Keratinocyte (primary cell): Measurements from ENCODE around the gene VN1R4.

Experiments used
- EZH2 ChIP-seq: IDR thresholded peaks from one replicate; pipeline ENCODE4 v1.6.1; 2012; ENCODE audit warnings: inconsistent platforms, mild to moderate bottlenecking, low read length, moderate library complexity
- TF ChIP-seq, protein P1 (sequence below), 3 experiments: IDR thresholded peaks in 1 of 3; conservative IDR thresholded peaks in 1 of 3; optimal IDR thresholded peaks in 1 of 3; 2 replicates in 2 of 3; 3 replicates in 1 of 3; pipeline versions ENCODE3 to v1.5.1; 2011; ENCODE audit warnings: low read length in 3 of 3, mild to moderate bottlenecking in 3 of 3, moderate library complexity in 2 of 3, control low read depth in 1 of 3, inconsistent platforms in 1 of 3; ENCODE audit not compliant: insufficient read depth in 2 of 3; ENCODE audit errors: extremely low read depth in 1 of 3

DNA sequence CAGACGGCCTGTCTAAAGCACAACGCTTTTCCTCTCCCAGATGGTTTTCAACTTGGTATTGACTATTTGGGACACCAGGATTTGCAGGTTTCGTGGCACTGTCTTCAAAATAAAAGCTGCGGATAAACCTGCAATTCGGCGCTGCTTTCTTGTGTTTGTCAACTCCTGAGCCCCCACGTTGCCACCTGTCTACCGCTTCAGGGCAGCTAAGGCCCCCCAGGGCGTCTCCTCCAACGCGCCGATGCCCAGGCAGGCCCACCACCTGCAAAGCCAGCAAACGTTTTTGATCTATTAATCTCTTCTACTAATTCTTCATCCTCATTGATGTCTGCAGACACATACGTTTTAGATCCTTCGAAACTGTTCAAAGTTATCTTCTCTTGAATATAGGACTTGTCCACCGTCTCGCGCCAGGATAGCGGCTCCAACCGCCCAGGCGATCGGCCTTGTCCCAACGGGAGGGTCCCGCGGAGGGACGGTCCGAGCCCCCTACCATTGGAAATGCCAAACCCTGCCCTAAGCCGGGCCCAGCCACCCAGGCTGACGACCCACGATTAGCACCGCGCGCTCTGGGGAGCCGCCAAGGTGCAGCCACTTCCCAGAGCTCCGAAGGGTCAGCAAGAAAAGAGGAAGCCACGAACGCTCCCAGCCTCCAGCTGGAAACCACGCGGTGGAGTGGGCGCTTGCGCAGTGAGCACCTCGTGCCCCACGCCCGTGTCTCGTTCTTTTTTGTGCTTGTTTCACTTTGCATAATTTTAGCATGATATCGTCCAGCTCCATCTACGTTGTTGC is 23.4 kb upstream of the VN1R4 start:
- TF ChIP-seq EZH2: no peak
- TF ChIP-seq, protein P1, sequence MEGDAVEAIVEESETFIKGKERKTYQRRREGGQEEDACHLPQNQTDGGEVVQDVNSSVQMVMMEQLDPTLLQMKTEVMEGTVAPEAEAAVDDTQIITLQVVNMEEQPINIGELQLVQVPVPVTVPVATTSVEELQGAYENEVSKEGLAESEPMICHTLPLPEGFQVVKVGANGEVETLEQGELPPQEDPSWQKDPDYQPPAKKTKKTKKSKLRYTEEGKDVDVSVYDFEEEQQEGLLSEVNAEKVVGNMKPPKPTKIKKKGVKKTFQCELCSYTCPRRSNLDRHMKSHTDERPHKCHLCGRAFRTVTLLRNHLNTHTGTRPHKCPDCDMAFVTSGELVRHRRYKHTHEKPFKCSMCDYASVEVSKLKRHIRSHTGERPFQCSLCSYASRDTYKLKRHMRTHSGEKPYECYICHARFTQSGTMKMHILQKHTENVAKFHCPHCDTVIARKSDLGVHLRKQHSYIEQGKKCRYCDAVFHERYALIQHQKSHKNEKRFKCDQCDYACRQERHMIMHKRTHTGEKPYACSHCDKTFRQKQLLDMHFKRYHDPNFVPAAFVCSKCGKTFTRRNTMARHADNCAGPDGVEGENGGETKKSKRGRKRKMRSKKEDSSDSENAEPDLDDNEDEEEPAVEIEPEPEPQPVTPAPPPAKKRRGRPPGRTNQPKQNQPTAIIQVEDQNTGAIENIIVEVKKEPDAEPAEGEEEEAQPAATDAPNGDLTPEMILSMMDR (optimal IDR thresholded peaks at IDR 0.05 in 1 of 3, IDR thresholded peaks at IDR 0.05 in 1 of 3, conservative IDR thresholded peaks at IDR 0.05 in 1 of 3; ENCODE audit: extremely low read depth in 1 of 3, insufficient read depth in 2 of 3, low read length in 3 of 3): no peak
